Measurements from ENCODE around the gene KCNK1. TPM values are rescaled to one million over a fixed set of nuclear protein-coding genes. Genes with fewer than 3 reads are reported as not detected.
A peak's percentile ranks its signal among the peaks of the same experiment; 100 is the strongest.

KCNK1 gene
- total RNA-seq, 1 experiment from 2014 or later: 31.1 TPM

DNA sequence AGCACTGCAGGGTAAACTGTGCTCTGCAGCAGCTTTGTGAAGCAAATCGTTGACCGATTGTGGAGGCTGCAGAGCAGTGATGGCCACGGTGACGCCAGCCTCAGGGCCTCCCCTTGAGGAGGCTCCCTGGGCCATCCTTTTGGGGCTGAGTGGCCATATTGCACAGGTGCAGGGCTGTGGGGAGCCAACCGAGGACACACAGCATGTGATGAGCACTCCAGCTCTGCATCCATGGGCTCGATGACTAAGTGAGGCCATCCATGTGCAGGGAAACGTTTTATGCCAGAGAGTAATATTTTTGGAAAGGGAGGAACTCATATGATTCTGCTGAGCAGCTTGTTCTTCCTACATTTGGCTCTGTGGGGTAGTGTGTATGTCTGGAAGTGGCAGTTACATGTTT lies 24.6 kb downstream of the KCNK1 start:
- no peak overlapping the region for H3K4me2 ChIP-seq (ENCODE audit: low read length)
- H3K4me1 ChIP-seq (ENCODE audit: insufficient read depth, low read length): peaks cover 10% of the 10 kb centered on the region
- no peak overlapping the region for H3K9ac ChIP-seq (ENCODE audit: low read length)
- H4K20me1 ChIP-seq (ENCODE audit: low read length): no peaks in the 10 kb centered on the region
- DNase-seq (no peak), ATAC-seq (no peak)
- ChIA-PET CTCF (no interaction called here), POLR2A (ENCODE audit: unreplicated experiment) (interaction anchor here (0.6 kb wide), 1 partner anchor 472 kb away, joined by 5 read pairs; no protein-coding TSS in a partner anchor)
- H3K9me3 ChIP-seq (ENCODE audit: low read length): no peaks in the 10 kb centered on the region
- H3K4me3 ChIP-seq (ENCODE audit: low read length): no peak overlapping the region
- H3K9me2 ChIP-seq (replicated peaks; ENCODE audit: low read length): no peaks in the 10 kb centered on the region
- peaks cover 45% of the 10 kb centered on the region for H3K79me2 ChIP-seq (ENCODE audit: low read length)
- H3K27me3 ChIP-seq (ENCODE audit: low read length): no peaks in the 10 kb centered on the region
- no peaks in the 10 kb centered on the region for H3F3A ChIP-seq (ENCODE audit: low read length, unreplicated experiment)
- H2AFZ ChIP-seq (ENCODE audit: low read length): no peak overlapping the region
- TF ChIP-seq EZH2phosphoT487 (IDR thresholded peaks at IDR 0.05; ENCODE audit: borderline replicate concordance, low read length): no peak
- TF ChIP-seq EZH2 (IDR thresholded peaks at IDR 0.05; ENCODE audit: low read length, unreplicated experiment): no peak
- TF ChIP-seq, protein P1, sequence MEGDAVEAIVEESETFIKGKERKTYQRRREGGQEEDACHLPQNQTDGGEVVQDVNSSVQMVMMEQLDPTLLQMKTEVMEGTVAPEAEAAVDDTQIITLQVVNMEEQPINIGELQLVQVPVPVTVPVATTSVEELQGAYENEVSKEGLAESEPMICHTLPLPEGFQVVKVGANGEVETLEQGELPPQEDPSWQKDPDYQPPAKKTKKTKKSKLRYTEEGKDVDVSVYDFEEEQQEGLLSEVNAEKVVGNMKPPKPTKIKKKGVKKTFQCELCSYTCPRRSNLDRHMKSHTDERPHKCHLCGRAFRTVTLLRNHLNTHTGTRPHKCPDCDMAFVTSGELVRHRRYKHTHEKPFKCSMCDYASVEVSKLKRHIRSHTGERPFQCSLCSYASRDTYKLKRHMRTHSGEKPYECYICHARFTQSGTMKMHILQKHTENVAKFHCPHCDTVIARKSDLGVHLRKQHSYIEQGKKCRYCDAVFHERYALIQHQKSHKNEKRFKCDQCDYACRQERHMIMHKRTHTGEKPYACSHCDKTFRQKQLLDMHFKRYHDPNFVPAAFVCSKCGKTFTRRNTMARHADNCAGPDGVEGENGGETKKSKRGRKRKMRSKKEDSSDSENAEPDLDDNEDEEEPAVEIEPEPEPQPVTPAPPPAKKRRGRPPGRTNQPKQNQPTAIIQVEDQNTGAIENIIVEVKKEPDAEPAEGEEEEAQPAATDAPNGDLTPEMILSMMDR (conservative IDR thresholded peaks at IDR 0.05; ENCODE audit: low read depth, low read length): no peak
- H3K36me3 ChIP-seq (ENCODE audit: low read depth, low read length): peaks cover 38% of the 10 kb centered on the region
- H3K27ac ChIP-seq (ENCODE audit: low read length): no peak overlapping the region
- intact Hi-C loops (cut with micrococcal nuclease): no loop called here
- no TSS peak for BruUV-seq (replicated peaks)

DNA sequence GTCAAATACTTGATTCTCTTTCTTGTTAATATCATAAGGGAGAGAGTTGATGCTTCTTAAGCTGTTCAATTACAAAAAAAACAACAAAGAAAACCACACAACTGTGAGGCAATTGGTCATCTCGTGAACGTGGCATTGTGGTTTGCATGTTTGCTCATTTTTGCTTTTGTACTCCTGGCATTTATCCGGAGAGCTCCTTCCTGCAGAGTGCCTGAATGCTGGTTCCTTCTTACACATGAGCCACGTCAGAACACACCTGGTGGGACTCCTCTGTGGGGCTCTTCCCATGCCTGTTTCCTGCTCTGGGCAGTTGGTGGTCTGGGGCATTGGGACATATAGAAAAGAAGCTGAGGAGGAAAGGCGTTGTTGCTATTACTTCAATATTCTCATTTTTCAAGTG lies 25.7 kb downstream of the KCNK1 start:
- CTCF ChIA-PET: no interaction called here
- DNase-seq (peak; percentile 27), ATAC-seq (no peak)
- Histone ChIP-seq H3K9me3 (ENCODE audit: low read length) (no peaks in the 10 kb centered on the region), H3K4me2 (ENCODE audit: low read length) (no peak overlapping the region), H3K27ac (ENCODE audit: low read length) (no peak overlapping the region), H3K27me3 (ENCODE audit: low read length) (no peaks in the 10 kb centered on the region), H3K79me2 (ENCODE audit: low read length) (peaks cover 42% of the 10 kb centered on the region; the same call in 1 of the 2 replicates), H4K20me1 (ENCODE audit: low read length) (no peaks in the 10 kb centered on the region), H3K4me1 (ENCODE audit: insufficient read depth, low read length) (peaks cover 10% of the 10 kb centered on the region), H3K4me3 (ENCODE audit: low read length) (no peak overlapping the region), H2AFZ (ENCODE audit: low read length) (no peak overlapping the region), H3K9ac (ENCODE audit: low read length) (no peak overlapping the region), H3K9me2 (replicated peaks; ENCODE audit: low read length) (no peaks in the 10 kb centered on the region), H3F3A (ENCODE audit: low read length, unreplicated experiment) (no peaks in the 10 kb centered on the region), H3K36me3 (ENCODE audit: low read depth, low read length) (peaks cover 34% of the 10 kb centered on the region)
- POLR2A ChIA-PET (ENCODE audit: unreplicated experiment): no interaction called here
- TF ChIP-seq, protein P1 (conservative IDR thresholded peaks at IDR 0.05; ENCODE audit: low read depth, low read length): no peak
- TF ChIP-seq EZH2phosphoT487 (IDR thresholded peaks at IDR 0.05; ENCODE audit: borderline replicate concordance, low read length): no peak
- no peak for TF ChIP-seq EZH2 (IDR thresholded peaks at IDR 0.05; ENCODE audit: low read length, unreplicated experiment)
- intact Hi-C loops (cut with micrococcal nuclease): no loop called here
- no TSS peak for BruUV-seq (replicated peaks)

DNA sequence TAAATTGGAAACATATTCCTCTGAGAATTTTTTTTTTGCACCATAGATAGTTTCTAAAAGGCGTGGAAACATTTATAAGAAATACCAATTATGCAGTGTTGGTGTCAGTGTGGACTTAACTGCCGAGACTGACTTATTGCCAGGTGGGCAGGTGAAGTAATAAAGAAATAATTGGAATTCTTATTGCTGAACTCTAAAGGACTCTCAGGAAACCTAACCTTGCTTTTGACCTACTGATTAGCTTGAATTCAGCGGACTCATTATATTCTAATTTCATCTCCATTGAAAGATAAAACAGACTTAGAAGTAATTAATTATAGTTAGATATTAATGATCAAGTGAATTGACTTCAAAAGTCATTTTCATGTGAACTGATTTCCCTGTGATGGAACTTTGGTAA lies 26.3 kb downstream of the KCNK1 start:
- Histone ChIP-seq H3K79me2 (ENCODE audit: low read length) (peaks cover 40% of the 10 kb centered on the region; the same call in 1 of the 2 replicates), H4K20me1 (ENCODE audit: low read length) (no peaks in the 10 kb centered on the region), H3K9me3 (ENCODE audit: low read length) (no peaks in the 10 kb centered on the region), H3K4me1 (ENCODE audit: insufficient read depth, low read length) (peaks cover 10% of the 10 kb centered on the region), H2AFZ (ENCODE audit: low read length) (no peak overlapping the region), H3K36me3 (ENCODE audit: low read depth, low read length) (peaks cover 32% of the 10 kb centered on the region), H3K27me3 (ENCODE audit: low read length) (no peaks in the 10 kb centered on the region), H3K4me2 (ENCODE audit: low read length) (no peak overlapping the region), H3F3A (ENCODE audit: low read length, unreplicated experiment) (no peaks in the 10 kb centered on the region), H3K9ac (ENCODE audit: low read length) (no peak overlapping the region), H3K4me3 (ENCODE audit: low read length) (no peak overlapping the region), H3K27ac (ENCODE audit: low read length) (no peak overlapping the region), H3K9me2 (replicated peaks; ENCODE audit: low read length) (no peaks in the 10 kb centered on the region)
- DNase-seq: no peak
- CTCF ChIA-PET: no interaction called here
- no peak for TF ChIP-seq EZH2 (IDR thresholded peaks at IDR 0.05; ENCODE audit: low read length, unreplicated experiment)
- TF ChIP-seq EZH2phosphoT487 (IDR thresholded peaks at IDR 0.05; ENCODE audit: borderline replicate concordance, low read length): no peak
- TF ChIP-seq, protein P1 (conservative IDR thresholded peaks at IDR 0.05; ENCODE audit: low read depth, low read length): no peak
- intact Hi-C loops (cut with micrococcal nuclease): no loop called here
- BruUV-seq (replicated peaks): no TSS peak
- POLR2A ChIA-PET (ENCODE audit: unreplicated experiment): no interaction called here
- no peak for ATAC-seq

All from PC-3 (cell line).